HG03159 (cell line): ENCODE data around the gene RTN4R.
"Not testable (repeated sequence)": the region's sequence is repeated elsewhere in the genome, so short reads cannot be mapped to it uniquely, and the experiment has no call there.

Experiments
- ATAC-seq: cut with Tn5 transposase; IDR thresholded peaks from one replicate; pipeline ENCODE4 v1.9.1; 2021; ENCODE audit warnings: mild to moderate bottlenecking, moderate library complexity; ENCODE audit not compliant: unreplicated experiment

RTN4R gene

GRCh38 chr22:20289182-20290044, 21.3 kb upstream of the RTN4R start:
- ATAC-seq = not testable (repeated sequence)

- ATAC-seq = not testable (repeated sequence)
Measured at GRCh38 chr22:20286784-20287423, 18.8 kb upstream of the RTN4R start.

- ATAC-seq = not testable (repeated sequence)
Measured at GRCh38 chr22:20286312-20286660, 18.2 kb upstream of the RTN4R start.

GRCh38 chr22:20285473-20286311, 17.6 kb upstream of the RTN4R start:
- ATAC-seq = not testable (repeated sequence)

GRCh38 chr22:20284471-20285086, 16.5 kb upstream of the RTN4R start:
- no peak for ATAC-seq

GRCh38 chr22:20283674-20284066, 15.6 kb upstream of the RTN4R start:
- ATAC-seq = no peak

GRCh38 chr22:20282901-20283673, 15.0 kb upstream of the RTN4R start:
- no peak for ATAC-seq

GRCh38 chr22:20281891-20282290, 13.8 kb upstream of the RTN4R start:
- no peak for ATAC-seq

GRCh38 chr22:20281473-20281872, 13.4 kb upstream of the RTN4R start:
- not testable (repeated sequence) for ATAC-seq

- ATAC-seq = no peak
Measured at GRCh38 chr22:20280866-20281265, 12.7 kb upstream of the RTN4R start.

- ATAC-seq = not testable (repeated sequence)
Measured at GRCh38 chr22:20280163-20280562, 12.0 kb upstream of the RTN4R start.

- no peak for ATAC-seq
Measured at GRCh38 chr22:20279662-20280134, 11.6 kb upstream of the RTN4R start.

- ATAC-seq = not testable (repeated sequence)
Measured at GRCh38 chr22:20278726-20279490, 10.8 kb upstream of the RTN4R start.

GRCh38 chr22:20277936-20278635, 10.0 kb upstream of the RTN4R start:
- not testable (repeated sequence) for ATAC-seq

GRCh38 chr22:20276468-20276867, 8.3 kb upstream of the RTN4R start:
- ATAC-seq = no peak

- no peak for ATAC-seq
Measured at GRCh38 chr22:20275836-20276235, 7.7 kb upstream of the RTN4R start.

GRCh38 chr22:20275325-20275724, 7.2 kb upstream of the RTN4R start:
- ATAC-seq = not testable (repeated sequence)

GRCh38 chr22:20274374-20274773, 6.3 kb upstream of the RTN4R start:
- not testable (repeated sequence) for ATAC-seq

GRCh38 chr22:20273758-20274181, 5.7 kb upstream of the RTN4R start:
- no peak for ATAC-seq
